Stimulated activated CD4-positive, alpha-beta T cell treated with anti-CD3 and anti-CD28 coated beads, Interleukin-1b, Interleukin-23, amount 100 ng/mL, for 24 hours (primary cell): ENCODE measurements around the gene SPACA6.
A peak's percentile ranks its signal among the peaks of the same experiment; 100 is the strongest.

Experiments
- DNase-seq, 4 experiments: peaks; one replicate each; pipeline ENCODE4 v3.0.0-alpha.2; 2020; ENCODE audit warnings: low read depth in 4 of 4, low spot score in 1 of 4

The SPACA6 gene

GRCh38 chr19:51703575-51704515 lies 10.7 kb downstream of the SPACA6 start:
- peak; percentile 93 to 98 (median 96) for DNase-seq

DNA sequence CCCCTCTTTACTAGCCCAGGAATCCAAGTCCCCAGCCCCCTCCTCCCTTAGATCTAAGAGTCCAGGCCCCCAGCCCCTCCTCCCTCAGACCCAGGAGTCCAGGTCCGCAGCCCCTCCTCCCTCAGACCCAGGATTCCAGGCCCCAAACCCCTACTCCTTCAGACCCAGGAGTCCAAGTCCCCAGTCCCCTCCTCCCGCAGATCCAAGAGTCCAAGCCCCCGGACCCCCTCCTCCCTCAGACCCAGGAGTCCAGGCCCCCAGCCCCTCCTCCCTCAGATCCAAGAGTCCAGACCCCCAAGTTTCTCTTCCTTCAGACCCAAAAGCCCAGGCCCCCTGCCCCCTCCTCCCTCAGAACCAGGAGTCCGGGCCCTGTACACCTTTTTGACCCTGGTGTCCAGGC lies 11.5 kb downstream of the SPACA6 start:
- no peak for DNase-seq

DNA sequence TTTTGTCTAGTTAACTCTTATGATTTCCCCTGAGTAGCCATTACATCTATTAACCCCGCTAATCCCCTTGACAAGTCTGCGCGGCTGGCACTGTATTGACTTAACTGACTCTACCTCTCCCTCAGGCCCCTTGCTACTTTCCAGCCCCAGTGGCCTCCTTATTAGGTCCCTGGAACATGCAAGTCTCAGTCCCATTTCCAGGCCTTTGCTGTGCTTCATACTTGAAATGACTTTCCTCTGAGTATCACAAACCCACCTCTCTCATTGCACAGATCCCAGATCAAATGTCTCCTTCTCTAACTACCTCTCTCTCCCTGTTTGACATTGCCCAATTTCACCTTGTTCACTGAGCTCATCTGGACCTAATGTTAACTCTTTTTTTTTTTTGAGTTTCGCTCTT lies 13.2 kb downstream of the SPACA6 start:
- no peak for DNase-seq

GRCh38 chr19:51706885-51707284 lies 13.8 kb downstream of the SPACA6 start:
- no peak for DNase-seq

- no peak for DNase-seq
Observed at GRCh38 chr19:51708811-51709210, 15.7 kb downstream of the SPACA6 start.

DNA sequence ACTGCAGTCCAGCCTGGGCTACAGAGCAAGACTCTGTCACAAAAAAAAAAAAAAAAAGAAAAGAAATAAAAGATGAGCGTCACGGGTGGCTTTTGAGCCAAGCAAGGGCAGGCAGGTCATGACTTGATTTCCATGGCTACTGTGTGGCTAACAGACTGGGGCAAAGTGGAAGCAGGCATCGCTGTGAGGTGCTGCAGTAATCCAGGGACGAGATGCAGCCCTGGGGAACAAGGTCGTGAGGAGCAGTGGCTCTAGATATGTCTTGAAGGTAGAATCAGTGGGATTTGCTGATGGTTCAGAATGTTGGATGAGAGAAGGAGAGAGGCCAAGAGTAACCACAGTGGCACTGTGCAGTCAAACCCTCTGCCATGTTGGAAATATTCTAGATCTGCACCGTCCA lies 16.4 kb downstream of the SPACA6 start:
- DNase-seq, result no peak

DNA sequence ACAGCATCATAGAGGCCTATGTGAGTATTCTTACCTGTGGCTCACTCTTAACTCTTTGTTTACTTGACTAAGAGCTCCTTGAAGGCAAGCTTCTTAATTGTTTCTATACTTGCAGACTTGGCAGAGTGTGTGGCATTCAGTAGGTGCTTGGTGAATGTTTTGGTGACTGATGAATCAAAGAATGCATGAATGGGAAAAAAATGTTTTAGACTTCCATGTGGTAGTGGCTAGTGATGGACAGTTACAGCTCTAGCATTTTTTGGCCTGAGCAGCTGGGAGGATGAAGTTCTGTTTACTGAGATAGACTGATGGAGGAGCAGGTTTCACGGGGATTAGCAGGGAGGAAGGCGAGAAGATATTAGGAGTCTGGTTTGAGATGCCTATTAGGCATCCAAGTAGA lies 17.0 kb downstream of the SPACA6 start:
- no peak for DNase-seq

GRCh38 chr19:51711702-51712101 lies 18.6 kb downstream of the SPACA6 start:
- no peak for DNase-seq

GRCh38 chr19:51712461-51713081 lies 19.4 kb downstream of the SPACA6 start:
- DNase-seq, result no peak

DNA sequence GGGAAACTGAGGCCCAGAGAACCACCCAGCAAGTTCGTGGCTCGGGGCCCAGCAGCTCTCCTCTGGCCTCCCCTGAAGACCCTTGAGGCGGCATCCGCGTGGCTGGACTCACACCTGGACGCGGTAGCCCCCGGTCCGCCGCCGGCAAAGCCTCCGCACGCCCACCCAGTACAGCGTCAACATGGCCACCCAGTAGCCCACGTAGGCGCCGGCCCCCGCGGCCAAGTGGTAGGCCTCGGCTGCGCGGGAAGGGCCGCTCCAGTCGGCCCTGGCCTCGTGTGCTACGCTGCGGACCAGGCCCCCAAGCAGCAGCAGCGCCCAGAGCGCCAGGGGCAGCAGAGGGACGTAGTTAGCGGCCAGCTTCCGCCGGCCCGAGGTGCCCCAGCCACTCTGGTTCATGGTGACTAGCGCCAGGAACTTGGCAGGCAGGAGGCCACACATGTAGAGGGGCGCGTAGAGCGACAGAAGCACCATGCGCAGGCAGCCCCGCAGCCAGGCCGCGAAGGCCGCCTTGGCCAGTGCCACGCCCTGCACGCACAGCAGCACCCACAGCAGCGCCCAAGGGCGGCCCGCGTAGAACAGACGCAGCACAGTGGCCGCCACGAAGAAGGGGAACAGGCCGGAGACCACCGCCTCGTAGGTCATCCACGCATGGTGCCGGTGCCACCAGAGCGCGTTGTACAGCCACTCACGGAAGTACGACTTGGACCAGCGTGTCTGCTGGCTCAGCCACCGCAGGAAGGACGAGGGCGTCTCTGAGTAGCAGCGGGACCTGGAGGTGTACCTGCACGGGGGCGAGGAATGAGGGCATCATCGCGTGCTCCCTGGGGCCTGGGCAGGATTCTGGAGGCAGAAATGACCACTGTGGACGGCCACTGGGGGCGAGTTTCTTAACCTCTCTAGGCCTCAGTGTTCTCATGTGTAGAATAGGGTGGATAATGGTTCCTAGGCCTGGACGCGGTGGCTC lies 20.5 kb downstream of the SPACA6 start:
- DNase-seq, result no peak

DNA sequence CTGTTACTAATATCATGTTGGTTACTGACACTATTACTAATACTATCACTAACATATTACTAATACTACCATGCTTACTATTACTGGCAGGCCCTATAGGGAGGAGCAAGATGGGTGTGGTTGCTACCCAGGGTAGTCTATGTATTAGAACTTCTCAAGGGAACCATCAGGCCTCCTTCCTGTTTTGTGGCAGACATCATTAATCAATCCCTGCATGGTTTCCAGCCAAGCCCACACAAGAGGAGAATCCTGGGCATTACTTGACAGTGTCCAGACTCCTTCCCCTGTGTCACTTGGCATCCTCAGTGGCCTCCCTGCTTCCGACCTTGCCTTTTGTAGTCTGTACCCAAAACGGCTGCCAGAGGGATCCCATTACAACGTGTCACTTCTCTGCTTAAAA lies 21.7 kb downstream of the SPACA6 start:
- DNase-seq, result no peak

- DNase-seq, result no peak
Observed at GRCh38 chr19:51715850-51716249, 22.7 kb downstream of the SPACA6 start.

DNA sequence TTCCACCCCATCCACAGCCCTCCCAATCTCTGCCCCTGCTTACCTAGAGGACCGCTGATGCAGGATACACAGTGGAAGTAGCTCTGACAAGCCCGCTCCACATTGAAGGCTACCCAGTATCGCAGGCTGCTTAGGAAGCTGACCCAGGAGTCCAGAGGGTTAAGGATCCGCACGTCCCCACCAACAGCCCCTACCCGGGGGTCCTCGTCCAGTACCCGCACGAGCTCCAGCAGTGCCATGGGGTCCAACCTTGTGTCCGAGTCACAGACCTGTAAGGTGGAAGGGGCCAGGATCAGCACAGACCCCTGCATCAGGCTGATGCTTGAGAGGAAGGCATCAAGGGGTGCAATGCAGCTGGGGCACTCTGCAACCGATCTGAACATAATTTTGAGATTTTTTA lies 23.8 kb downstream of the SPACA6 start:
- no peak for DNase-seq

DNA sequence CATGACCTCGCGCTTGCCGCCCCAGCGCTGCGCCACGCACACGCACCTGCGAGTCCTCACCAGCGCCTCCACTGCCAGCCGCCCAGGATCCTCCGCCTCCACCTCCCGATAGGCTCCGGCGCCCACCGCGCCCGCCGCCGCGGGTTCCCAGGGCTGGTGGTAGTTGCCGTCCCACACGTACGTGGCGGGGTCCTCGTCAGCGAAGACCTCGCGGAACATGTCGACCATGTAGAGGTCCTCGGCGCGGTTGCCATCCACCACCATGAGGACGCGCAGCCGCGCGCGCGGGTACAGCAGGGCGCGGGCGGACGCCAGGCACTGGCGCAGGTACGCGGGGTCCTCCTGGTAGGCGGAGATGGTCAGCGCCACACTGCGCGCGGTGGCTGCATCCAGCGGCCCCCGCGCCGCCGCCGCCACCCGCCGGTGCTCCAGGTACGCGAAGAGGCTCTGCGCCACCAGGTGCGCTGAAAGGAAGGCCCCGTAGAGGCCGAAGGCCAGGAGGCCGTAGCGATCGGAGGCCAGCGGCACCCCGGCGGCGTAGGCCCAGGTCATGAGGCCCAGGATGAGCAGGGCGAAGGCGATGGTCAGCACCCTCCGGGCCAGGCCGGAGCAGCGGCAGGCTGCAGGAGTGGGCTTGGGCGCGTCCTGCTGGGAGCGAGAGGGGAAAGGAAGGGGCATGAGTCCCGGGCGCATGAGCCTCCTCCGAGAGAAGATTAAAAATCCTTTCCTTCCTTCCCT lies 26.3 kb downstream of the SPACA6 start:
- no peak for DNase-seq

GRCh38 chr19:51721905-51722304 lies 28.8 kb downstream of the SPACA6 start:
- DNase-seq, result no peak

DNA sequence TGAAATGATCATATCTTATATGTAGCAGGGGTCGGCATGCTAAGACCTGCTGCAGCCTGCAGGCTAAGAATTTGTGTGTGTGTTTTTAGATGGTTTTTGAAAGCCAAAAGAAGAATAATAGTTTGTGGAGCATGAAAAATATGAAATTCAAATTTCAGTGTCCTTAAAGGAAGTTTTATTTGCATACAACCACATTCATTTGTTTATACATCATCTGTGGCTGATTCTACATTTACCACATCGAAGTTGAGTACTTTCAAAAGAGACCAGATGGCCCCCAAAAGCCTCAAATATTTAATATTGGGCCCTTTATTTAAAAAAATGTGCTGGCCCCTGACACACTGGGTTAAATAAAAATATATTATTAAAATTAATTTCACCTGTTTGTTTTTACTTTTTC lies 29.4 kb downstream of the SPACA6 start:
- DNase-seq, result no peak

- DNase-seq, result no peak
Observed at GRCh38 chr19:51724543-51724942, 31.4 kb downstream of the SPACA6 start.

DNA sequence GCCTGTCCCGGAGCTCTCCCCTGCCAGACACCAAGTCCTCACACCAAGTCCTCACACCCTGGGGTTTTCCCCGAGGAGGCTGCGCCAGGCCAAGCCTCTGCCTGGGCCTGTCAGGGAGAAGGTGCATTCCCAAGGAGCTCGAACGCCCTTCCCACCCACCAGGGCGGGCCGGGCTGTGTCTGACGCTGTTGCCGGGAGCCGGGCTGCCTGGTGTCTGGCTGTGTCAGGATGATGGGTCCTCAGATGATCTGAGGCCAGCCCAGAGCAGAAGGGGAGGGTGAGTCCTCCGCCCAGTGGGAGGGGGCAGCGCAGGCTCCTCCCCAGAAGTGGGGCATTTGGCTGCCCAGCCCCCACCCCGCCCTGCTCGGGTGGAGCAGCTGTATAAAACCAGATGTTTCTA lies 32.9 kb downstream of the SPACA6 start:
- no peak for DNase-seq

GRCh38 chr19:51727349-51727880 lies 34.3 kb downstream of the SPACA6 start:
- DNase-seq, result no peak

- no peak for DNase-seq
Observed at GRCh38 chr19:51729781-51730180, 36.7 kb downstream of the SPACA6 start.
